HG02973 (cell line): ENCODE measurements around the gene ALDH3B1.
"Not testable (repeated sequence)": the region's sequence is repeated elsewhere in the genome, so short reads cannot be mapped to it uniquely, and the experiment has no call there.

Experiments used
- ATAC-seq: cut with Tn5 transposase; IDR thresholded peaks from one replicate; pipeline ENCODE4 v1.9.1; 2021; ENCODE audit warnings: moderate library complexity; ENCODE audit not compliant: unreplicated experiment

Gene ALDH3B1, protein sequence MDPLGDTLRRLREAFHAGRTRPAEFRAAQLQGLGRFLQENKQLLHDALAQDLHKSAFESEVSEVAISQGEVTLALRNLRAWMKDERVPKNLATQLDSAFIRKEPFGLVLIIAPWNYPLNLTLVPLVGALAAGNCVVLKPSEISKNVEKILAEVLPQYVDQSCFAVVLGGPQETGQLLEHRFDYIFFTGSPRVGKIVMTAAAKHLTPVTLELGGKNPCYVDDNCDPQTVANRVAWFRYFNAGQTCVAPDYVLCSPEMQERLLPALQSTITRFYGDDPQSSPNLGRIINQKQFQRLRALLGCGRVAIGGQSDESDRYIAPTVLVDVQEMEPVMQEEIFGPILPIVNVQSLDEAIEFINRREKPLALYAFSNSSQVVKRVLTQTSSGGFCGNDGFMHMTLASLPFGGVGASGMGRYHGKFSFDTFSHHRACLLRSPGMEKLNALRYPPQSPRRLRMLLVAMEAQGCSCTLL

GRCh38 chr11:68010090-68011041 lies at the start of gene ALDH3B1:
Gene ALDH3B1 (plus strand): TSS chr11:68010327. CDS start chr11:68015298, 4,971 bp downstream.
- no peak for ATAC-seq

- ATAC-seq, result not testable (repeated sequence)
Observed at GRCh38 chr11:67963217-67963616, 46.9 kb upstream of the ALDH3B1 start.

DNA sequence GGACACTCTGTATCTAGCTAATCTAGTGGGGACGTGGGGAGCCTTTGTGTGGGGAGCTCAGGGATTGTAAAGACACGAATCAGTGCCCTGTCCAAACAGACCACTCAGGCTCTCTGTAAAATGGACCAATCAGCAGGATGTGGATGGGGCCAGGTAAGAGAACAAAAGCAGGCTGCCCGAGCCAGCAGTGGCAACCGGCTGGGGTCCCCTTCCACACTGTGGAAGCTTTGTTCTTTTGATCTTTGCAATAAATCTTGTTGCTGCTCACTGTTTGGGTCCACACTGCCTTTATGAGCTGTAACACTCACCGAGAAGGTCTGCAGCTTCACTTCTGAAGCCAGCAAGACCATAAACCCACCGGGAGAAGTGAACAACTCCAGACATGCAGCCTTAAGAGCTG lies 46.2 kb upstream of the ALDH3B1 start:
- not testable (repeated sequence) for ATAC-seq

GRCh38 chr11:67964746-67965145 lies 45.4 kb upstream of the ALDH3B1 start:
- ATAC-seq, result not testable (repeated sequence)

DNA sequence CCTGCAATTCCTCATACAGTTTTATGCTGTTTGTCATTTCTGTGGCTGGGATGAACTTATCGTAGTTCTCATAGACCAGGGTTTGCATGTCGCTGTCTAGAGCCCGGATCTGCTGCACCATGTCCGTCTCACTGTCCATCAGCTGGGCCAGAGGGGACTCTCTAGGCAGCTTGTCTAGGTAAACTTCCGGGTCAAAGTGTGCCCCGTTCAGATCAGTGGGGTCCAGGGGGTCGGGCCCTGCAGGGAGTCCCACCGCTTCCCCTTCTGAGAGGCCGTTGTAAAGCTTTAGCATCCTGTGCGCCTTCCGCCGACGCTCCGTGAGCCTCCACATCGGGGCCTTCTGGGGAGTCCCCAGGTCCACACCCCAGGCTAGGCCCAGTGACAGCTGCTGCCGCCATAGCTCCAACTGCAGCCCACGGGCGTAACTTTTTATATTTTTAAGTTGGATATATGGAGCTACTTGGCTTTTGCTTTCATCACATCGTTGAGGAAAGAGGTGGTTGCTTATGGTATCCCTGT lies 44.2 kb upstream of the ALDH3B1 start:
- not testable (repeated sequence) for ATAC-seq

DNA sequence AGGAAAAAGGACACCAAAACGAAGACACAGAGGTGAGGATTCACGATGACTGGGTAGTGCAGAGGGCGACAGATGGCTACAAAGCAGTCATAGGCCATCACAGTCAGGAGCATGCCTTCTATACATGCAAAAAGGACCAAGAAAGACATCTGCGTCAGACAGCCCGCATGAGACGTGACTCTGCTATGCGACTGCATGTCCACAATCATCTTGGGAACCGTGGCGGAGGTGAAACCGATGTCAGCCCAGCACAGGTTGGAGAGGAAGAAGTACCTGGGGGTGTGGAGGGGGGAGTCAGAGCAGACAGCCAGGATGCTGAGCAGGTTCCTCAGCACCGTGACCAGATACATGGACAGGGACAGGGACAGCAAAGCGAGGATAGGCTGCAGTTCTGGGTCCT lies 35.4 kb upstream of the ALDH3B1 start:
- ATAC-seq, result not testable (repeated sequence)

DNA sequence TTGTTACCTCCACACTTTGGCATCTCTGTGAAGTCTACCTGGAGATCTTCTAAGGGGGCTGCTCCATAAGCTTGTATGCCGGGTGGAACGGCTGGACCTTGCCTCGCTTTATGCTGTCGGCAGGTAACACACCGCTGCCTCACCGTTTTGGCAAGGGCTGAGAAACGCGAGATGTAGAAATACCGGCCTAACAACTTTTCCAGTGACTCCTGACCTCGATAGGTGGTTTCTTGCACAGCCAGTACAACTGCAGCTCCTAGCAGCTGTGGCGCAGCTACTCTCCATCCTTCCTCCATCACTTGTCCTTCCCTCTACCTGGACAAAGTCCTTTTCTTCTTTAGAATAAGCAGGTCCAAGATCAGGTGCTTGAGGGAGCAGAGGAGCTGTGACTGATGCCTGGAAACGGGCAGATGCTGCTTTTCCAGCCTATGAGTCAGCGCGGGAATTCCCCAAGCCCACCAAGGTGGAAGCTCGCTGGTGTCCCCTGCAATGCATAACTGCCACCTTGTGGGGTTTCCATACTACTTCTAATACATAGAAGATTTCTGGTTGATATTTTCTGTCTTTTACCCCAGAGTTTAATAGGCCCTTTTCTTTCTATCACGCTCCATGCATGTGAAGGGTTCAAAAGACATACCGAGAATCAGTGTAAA lies 31.2 kb upstream of the ALDH3B1 start:
- ATAC-seq, result not testable (repeated sequence)

DNA sequence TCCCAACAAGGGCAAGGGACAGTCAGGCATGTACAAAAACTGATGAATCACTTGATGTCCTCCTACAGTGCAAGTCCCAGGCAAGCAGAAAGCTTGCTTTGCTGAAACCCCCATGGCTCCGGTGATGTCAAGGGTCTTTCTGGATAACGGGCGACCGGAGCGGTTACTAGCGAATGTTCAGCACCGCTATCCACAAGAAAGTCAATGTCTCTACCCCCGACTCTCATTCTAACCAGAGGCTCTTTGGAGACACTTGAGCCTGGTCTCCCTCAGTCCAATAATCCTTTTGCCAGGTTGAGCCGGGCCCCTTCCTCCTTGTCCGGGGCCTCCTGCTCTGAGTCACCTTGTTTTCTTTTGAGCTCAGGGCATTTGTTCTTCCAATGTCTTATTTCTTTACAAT lies 28.9 kb upstream of the ALDH3B1 start:
- not testable (repeated sequence) for ATAC-seq

- not testable (repeated sequence) for ATAC-seq
Observed at GRCh38 chr11:67982255-67982857, 27.8 kb upstream of the ALDH3B1 start.

- no peak for ATAC-seq
Observed at GRCh38 chr11:67983951-67984350, 26.2 kb upstream of the ALDH3B1 start.

DNA sequence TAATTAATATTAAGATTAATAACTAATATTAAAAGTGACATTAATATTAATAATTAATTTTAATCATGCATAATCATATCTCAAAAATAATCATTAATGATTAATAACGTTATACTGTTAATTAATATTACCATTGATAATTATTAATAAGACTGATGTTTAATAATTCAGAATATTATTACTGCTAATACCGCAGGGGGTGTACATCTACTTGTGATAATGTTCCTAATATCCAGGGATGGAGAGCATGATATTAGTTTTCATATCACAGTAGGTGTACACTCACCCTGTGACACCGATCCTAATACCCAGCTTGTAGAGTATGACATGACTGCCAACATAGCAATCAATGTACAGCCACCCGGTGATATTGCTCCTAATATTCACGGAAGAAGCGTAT lies 24.8 kb upstream of the ALDH3B1 start:
- ATAC-seq, result not testable (repeated sequence)

DNA sequence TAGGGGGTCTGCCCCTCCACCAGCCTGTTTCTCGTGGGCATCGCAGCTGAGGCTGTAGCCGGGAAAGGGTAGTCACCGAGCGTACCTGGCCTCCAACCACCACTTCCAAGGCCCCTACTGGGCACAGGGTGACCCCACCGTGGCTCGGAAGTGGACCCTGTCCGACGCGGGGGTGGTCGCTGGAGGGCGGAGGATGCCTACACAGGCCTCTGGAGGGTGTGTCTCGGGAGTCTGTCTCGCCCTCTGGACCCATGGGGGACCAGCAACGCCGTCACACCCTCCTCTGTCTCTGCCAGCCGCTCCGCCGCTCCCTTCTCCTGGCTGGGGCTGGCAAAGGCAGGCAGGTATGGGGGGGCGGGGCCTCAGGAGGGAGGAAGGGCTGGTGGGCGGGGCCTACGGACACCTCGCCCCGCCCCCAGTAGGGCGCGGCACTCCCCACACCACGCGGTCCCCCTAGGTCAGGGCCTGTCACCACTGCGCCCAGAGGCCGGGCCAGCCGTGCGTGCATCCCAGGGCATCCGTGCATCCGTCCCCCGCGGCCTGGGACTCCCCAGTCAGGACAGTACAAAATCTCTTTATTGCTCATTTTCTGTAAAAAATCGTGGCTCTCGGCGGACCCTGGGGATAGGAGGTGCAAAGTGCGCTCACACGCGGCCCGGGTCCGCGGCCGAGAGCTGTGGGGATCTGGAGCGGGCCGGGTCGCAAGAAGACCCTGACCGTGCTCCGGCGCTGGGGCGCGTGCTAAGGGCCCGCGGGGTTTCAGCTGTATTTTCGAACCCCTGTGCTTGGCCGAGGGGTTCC lies 19.4 kb upstream of the ALDH3B1 start:
- ATAC-seq, result not testable (repeated sequence)

- ATAC-seq, result not testable (repeated sequence)
Observed at GRCh38 chr11:67991347-67992121, 18.6 kb upstream of the ALDH3B1 start.

DNA sequence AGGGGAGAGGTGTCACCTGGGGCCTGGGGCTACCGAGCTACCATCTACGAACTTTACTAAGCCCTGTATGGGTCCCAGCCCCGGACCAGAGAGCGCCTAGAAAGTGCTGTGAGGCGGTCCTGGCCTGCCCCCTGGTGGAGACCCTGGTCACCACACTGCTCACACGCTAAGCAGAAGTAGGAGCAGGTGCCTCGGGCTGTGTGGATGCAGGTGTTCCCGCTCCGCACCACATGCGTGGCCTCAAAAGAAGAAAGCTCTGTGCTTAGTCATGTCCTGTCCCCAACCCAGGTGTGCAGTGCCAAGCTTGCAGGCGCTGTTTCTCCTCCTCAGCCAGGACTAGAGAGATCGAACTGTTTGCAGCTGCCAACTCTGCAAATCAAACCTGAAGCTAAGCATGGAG lies 16.3 kb upstream of the ALDH3B1 start:
- not testable (repeated sequence) for ATAC-seq

DNA sequence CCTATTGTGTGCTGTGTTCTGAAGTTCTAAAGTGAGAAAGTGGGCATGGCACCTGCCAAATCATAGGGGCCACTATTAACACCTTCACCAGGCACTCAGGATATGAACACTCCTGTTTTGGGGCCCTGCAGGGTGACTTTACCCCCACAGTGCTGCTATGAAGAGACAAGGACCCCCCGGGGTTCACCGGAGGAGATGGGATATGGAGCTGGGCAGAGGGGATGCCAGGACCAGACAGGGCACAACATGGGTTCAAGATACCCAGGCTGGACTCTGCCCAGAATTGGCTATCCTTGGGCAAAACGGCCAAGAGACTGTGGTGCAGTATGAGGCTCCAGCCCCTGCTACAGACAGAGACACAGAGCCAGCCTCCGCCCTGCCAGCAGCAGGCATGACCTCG lies 15.7 kb upstream of the ALDH3B1 start:
- not testable (repeated sequence) for ATAC-seq

DNA sequence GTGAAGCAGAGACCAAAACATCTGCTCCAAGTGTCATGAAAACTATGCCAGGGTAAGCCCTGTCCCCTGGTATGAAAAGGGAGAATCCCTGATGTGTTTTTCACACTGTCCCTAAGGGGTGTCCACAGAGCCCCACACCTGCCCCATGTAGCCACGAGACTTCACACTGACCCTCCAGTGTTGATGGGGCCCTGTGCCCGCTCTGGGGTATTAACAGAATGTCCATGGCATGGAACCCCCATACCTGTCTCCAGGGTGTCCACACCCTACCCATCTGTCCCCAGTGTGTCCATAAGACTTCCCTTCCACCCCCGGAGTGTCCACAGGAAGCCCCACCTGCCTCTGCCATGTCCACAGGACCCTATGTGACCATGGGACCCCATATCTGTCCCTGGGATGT lies 15.0 kb upstream of the ALDH3B1 start:
- ATAC-seq, result not testable (repeated sequence)

- not testable (repeated sequence) for ATAC-seq
Observed at GRCh38 chr11:67995579-67995978, 14.5 kb upstream of the ALDH3B1 start.

DNA sequence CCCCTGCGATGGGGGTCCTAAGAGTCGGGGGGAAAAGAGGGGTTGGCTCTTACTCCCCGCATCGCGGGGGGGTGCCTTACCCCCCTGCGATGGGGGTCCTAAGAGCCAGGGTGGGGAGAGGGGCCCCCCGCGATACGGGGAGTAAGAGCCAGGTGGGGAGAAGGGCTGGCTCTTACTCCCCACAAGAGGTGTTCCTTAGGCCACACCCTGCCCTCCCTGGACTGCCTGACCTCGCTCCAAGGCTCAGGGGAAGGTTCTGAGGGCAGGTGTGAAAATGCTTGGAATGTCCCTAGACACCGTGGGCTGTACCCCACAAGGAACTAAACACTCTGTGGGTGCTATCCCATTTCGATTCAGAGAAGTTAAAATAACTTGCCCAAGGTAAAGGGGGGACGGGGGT lies 14.1 kb upstream of the ALDH3B1 start:
- ATAC-seq, result no peak
